GM06990 (cell line): ENCODE measurements around the gene CHAT.

Experiments
- DNase-seq: peaks from one replicate; pipeline ENCODE4 v3.0.0-alpha.2; 2011; ENCODE audit not compliant: insufficient read length; ENCODE audit errors: extremely low read depth
- H3K27me3 ChIP-seq: replicated peaks from 2 replicates; pipeline ENCODE4 v1.6.0; 2011; ENCODE audit warnings: low read length; ENCODE audit not compliant: control insufficient read depth, insufficient read depth
- H3K36me3 ChIP-seq: 2 replicates; pipeline ENCODE4 v1.5.1; 2011; ENCODE audit warnings: low read length; ENCODE audit not compliant: control insufficient read depth, insufficient read depth
- H3K4me3 ChIP-seq: replicated peaks from 2 replicates; pipeline ENCODE4 v1.5.1; 2011; ENCODE audit warnings: low read depth, mild to moderate bottlenecking, control low read depth, low read length
- TF ChIP-seq, protein P1 (sequence below): IDR thresholded peaks from 2 replicates; pipeline ENCODE4 v1.5.1; 2011; ENCODE audit warnings: low read length, control low read depth, mild to moderate bottlenecking, inconsistent platforms; ENCODE audit not compliant: insufficient read depth, poor library complexity, severe bottlenecking

Gene CHAT

DNA sequence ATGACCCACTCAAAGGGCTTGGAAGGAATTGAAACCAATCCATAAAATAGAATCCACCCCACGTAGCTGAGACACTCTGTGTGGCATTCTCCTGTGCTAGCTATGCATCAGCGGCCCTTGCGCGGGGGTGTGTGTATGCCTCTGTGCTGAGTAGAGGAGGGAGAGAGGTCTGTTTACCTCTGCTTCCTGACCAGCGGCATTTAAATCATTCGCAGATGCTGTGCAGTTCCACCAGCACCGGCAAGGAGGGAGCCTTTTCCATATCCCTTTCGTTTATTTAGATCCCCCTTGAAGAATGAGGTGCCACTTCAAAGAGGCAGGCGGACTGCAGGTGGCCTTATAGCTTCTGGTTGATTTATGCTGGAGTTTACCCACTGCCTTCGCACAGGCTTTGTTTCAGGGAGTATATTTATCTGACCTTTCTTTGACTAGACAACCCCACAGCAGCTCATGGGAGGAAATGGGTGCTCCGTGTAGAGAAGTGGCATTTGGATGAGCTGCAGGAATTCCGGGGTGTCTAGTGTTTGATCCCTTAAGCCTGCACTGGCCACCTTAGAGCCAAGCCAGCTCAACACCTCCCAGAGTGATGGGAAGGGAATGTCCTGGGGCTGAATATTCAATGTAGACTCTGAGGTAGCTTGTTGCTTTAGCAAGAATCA is 77.0 kb downstream of the CHAT start:
- Histone ChIP-seq H3K27me3 (no peaks in the 10 kb centered on the region; the same call in none of the 2 replicates), H3K36me3 (no peaks in the 10 kb centered on the region), H3K4me3 (no peak overlapping the region)
- no peak for DNase-seq
- TF ChIP-seq, protein P1, sequence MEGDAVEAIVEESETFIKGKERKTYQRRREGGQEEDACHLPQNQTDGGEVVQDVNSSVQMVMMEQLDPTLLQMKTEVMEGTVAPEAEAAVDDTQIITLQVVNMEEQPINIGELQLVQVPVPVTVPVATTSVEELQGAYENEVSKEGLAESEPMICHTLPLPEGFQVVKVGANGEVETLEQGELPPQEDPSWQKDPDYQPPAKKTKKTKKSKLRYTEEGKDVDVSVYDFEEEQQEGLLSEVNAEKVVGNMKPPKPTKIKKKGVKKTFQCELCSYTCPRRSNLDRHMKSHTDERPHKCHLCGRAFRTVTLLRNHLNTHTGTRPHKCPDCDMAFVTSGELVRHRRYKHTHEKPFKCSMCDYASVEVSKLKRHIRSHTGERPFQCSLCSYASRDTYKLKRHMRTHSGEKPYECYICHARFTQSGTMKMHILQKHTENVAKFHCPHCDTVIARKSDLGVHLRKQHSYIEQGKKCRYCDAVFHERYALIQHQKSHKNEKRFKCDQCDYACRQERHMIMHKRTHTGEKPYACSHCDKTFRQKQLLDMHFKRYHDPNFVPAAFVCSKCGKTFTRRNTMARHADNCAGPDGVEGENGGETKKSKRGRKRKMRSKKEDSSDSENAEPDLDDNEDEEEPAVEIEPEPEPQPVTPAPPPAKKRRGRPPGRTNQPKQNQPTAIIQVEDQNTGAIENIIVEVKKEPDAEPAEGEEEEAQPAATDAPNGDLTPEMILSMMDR = no peak

DNA sequence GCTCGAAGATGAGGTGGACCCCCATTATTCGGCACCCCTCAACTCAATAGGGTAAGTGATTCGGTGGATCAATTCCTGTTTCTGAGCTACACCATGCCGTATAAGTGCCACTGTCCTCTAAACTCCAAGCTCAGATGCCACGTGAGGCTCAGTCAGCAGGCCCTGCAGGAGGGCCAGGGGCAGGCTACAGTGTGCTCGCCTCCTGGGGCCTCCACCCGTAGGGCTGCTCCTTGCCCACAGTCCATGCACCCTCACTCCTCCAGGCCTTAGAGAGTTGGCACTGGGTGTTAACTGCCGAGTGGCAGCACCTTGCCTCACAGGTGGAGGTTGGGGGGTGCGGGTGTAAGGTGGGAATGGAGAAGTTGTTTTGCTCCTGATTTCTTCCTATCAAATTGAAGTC is 77.8 kb downstream of the CHAT start:
- no peak for DNase-seq
- H3K27me3 ChIP-seq = no peaks in the 10 kb centered on the region; the same call in none of the 2 replicates
- TF ChIP-seq, protein P1 = no peak
- H3K4me3 ChIP-seq = no peak overlapping the region
- H3K36me3 ChIP-seq = no peaks in the 10 kb centered on the region

DNA sequence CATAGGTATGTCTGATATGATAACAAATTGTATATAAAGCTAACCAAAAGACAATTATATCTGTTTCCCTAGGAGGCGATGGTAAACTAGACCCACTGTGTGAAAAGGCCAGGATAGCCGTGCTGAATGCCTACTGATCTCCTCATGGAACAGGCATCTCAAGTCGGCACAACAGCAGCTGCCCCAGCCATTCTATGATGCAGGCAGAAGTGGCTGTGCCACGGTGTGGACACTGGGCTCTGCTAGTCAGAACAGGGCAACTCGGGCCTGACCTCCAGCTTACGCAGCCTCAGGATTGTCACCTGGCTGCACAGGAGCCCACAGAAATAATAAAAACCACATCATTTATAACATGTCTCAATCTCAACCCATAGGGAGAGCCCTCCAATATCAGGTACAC is 80.6 kb downstream of the CHAT start:
- no peak for DNase-seq
- Histone ChIP-seq H3K27me3 (no peaks in the 10 kb centered on the region; the same call in none of the 2 replicates), H3K4me3 (no peak overlapping the region), H3K36me3 (no peaks in the 10 kb centered on the region)
- TF ChIP-seq, protein P1 = no peak

DNA sequence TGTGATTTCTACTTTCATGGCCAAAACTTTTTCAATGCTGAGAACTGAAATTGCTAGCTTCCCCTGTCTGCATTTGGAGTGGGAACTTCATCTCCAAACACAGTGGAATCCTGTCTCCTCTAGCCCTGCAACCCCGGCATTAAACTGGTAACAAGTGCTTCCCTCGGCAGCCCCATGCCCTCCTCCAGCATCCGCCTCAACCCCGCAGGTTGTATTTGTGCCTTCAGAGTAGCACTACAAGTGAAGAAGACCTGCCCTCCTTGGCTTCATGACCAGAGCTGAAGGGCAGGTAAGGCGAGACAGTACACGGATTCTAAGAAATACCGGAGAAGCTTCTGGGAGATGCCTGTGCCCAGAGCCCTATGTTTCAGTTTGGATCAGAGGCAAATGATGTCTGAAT is 82.5 kb downstream of the CHAT start:
- Histone ChIP-seq H3K4me3 (no peak overlapping the region), H3K36me3 (no peaks in the 10 kb centered on the region), H3K27me3 (no peaks in the 10 kb centered on the region; the same call in 1 of the 2 replicates)
- DNase-seq = no peak
- TF ChIP-seq, protein P1 = no peak

DNA sequence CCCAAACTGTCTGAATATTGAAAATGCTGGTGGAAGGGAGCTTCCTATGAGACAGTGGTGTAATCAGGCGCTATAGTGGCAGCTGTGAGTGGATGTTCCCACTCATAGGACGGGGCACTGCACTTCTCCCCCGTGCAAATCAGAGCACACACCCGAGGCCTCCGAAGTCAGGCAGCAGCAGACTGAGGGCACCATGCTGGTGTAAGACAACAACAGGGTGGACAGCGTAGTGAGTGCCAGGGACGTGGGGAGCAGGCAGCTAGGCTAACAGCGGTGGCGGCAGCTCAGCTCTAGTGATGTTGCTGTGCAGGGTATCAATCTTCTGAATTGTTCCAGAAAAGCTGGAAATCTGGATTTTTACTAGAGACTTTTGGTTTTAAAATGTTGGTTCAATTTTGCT is 84.8 kb downstream of the CHAT start:
- TF ChIP-seq, protein P1 = no peak
- DNase-seq = no peak
- no peaks in the 10 kb centered on the region for H3K36me3 ChIP-seq
- H3K27me3 ChIP-seq = no peaks in the 10 kb centered on the region; the same call in 1 of the 2 replicates
- H3K4me3 ChIP-seq = no peak overlapping the region

DNA sequence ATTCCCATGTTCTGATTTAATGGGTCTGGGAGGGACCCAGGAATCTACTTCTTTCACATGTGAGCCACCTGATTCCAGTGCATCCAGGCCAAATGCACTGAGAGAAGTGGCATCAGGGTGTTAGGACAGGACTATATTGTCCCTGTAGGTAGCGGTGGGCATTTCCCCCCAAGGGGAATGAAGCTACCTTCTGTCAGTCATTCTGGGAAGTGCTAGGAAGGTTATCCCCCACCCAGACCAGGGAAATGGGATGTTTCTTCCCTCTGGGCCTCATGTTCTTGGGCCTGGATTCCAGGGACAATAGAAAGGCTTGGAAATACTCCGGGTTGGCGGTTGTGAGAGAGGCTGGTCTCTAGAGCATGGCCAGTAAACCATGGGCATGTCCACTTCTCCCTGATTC is 86.4 kb downstream of the CHAT start:
- no peaks in the 10 kb centered on the region; the same call in 1 of the 2 replicates for H3K27me3 ChIP-seq
- H3K4me3 ChIP-seq = no peak overlapping the region
- DNase-seq = no peak
- no peaks in the 10 kb centered on the region for H3K36me3 ChIP-seq
- TF ChIP-seq, protein P1 = no peak
